NCI-H748 (cell line): Measurements from ENCODE around the gene HOOK1.
"Not testable (repeated sequence)": the region's sequence is repeated elsewhere in the genome, so short reads cannot be mapped to it uniquely, and the experiment has no call there.

Experiments
- DNase-seq: peaks from one replicate; lab custom pipeline; 2025; ENCODE audit not compliant: unreplicated experiment; lab: John Stamatoyannopoulos, UW

Gene HOOK1

DNA sequence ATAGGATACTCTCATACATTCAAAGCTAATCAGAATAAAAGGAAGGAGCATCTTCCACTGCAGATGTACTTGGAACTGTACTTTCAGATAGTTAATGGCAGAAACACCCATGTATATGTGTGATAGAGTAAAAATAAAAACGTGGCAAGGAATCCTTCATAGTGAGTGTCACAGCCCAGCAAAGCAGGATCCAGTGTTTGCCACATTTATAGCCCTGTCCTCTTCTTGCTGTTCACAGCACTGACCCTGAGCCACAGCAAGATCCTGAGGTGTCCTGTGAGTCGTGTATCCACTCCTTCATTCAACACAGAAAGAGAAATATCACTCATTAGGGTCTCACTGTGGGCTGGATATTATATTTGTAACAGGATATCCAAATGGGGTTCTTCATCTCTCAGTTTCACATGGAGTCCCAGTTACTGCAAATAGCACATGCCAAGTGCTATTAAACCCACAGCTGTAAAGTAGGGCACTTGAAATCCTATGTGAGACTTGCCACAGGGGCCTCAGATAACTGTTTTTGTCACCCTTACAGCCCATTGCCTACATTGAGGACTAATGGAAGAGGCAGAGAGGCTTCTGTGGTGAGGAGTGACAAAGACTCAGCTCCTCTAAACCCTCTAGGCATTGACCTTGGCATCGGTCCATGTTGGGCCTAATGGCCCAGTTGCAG is 70.5 kb downstream of the HOOK1 start:
- DNase-seq: no peak

DNA sequence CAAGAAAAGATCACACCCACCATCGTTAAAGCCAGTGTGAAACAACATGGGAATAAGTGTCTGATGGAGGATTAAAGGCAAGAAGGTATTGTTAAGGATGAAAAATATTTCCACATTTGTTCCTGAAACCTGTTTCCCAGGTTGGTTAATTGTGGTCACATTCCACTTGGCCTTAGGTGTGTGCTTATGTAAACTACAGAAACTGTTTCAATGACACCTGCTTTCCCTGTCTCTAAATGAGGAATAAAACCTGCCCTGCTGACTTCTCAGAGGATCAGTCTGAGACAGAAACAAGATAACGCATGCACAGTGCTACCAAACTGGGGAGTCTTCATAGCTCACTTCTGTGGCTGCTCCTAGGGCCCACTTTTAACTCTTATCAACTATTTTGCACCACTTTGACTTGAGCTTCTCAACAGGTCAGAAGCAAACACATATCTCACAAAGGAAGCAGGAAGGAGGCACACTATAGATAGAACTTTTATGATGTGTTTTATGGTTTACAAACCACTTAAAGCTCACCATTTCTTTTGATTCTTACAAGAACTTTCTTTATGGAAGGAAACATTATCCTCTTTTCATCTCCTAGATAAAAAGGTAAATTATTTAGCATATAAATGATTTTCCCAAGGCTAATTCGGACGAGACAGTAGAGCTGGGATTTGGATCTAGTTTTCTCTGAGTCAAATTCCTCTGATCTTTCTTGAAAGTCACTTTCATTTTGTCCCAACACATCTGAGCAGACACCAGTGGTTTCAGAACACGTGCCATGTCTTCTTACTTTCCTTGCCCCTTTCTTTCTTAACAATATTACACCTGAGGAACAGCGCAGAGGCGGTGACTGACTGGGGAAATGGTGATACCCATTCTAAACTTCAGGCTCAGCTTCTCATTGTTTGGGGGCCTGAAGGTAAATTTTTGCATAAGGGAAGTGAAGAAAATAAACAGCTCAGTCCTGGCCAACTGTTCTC is 78.4 kb downstream of the HOOK1 start:
- peak; percentile 65 for DNase-seq

DNA sequence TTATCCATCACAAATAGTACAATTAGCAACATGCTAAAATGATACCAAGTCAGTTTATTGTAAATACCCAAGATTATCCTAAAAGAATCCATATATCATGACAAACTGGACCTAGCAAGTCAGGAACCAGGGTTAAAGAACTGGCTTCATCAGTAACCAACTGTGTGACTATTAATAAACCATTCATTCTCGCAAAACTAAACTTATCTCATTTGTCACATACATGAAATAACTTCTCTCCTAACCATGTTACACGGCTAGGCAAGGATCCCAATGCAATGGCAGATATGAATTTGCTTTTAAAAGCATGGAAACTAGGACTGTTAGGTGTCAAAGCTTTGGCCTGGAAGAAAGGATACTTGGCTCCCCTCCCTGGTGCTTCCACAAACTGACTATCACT is 82.4 kb downstream of the HOOK1 start:
- no peak for DNase-seq

DNA sequence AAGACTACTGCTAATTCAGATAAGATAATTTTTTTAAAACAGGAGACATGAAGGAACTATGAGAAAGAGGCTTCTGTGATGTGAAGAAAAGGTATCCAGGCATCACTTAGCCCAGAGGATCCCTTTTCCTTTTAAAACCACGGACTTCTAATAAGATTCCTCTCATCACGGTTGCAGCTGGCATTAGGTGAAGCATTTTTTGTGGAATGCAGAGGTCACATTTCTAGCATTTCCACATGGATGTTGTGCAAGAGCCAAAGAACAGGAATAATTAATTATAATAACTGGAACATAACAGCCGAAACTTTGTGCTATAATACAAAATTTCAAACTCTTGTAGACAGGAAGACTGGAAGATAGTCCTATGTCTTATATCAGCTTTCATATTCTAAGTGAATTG is 84.2 kb downstream of the HOOK1 start:
- no peak for DNase-seq

DNA sequence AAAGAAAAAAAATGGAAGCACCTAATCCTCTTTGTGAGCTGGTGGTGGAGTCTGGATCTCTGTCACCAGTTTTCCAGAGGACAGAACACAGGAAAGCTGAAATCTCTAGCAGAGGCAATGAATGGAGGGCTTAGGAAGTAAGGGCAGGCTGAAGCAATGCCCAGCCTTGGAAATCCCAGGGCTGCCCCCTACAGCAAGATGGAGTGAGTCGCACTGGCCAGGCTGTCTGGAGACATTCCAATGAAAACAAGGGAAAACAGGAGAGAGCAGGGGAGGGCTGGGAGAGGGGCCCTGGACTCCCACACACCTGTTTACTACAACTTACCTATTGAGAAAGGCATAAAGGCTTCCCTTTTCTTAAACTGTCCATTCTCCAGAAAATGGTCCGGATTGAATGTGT is 85.9 kb downstream of the HOOK1 start:
- no peak for DNase-seq

DNA sequence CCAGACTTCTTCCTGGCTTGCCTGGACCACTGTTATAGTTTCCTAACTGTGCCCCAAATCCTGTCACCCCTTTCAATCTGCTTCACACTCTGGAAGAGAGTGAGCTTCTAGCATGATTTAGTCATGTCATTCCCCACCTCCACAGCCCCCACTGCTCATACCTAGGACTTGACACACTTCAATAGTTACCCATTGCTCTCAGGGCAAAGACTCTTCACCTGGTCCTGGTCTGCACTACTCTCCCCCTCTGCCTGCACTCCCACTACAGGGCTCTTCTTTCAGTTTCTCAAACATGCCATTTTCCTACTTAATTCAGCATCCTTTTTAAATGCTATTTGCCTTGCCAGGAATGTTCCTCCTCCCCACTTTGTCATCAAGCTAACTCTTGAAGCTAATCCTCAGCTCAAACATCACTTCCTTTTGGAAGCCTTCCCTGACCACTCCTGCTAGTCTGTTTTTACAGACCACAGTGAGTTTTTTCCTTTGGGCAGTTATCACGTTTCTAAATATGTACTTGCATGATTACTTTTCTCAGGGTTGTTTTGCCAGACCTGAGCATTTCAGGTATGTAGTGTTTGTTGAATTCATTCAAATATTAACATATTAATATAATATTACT is 87.1 kb downstream of the HOOK1 start:
- no peak for DNase-seq

DNA sequence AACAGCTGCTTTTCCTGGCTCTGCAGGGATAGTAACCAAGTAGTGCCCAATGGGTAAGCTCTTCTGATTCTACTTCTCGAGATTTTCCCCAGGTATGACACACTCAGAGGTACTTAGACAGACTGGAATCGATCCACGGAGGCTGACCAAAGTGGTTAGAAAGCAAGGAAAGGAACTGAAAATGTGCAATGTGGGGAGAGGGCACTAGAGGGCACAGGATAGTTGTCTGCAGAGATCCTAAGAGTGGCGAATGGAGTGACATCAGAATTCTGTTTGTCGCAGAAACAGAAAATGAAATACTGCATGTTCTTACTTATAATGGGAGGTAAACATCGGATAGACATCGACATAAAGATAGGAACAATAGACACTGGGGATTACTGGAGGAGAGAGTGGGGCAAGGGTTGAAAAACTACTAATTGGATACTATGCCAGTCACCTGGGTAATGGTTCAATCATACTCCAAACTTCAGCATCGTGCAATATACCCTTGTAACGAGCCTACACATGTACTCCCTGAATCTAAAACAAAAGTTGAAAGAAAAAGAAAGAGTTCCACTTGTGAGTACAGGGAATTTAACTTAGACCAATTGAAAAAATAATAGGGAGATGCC is 88.5 kb downstream of the HOOK1 start:
- peak; percentile 41 for DNase-seq

DNA sequence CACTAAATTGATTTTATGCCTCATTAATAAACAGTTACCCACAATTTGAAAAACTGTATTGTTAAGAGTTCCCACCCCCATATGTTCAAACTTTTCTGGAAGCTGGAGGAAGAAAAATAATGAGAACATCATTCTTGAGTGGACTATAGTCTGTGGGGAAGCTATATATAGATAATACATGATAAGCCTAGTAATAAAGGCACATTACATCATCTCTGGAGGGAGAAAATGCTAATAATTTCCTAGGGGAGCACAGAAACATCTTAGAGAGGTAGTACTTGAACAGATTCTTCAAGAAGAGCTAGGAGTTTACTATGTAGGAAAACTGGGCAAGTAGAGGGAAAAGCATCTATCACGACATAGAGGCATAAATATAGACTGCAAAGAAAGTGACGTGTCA is 92.2 kb downstream of the HOOK1 start:
- no peak for DNase-seq

DNA sequence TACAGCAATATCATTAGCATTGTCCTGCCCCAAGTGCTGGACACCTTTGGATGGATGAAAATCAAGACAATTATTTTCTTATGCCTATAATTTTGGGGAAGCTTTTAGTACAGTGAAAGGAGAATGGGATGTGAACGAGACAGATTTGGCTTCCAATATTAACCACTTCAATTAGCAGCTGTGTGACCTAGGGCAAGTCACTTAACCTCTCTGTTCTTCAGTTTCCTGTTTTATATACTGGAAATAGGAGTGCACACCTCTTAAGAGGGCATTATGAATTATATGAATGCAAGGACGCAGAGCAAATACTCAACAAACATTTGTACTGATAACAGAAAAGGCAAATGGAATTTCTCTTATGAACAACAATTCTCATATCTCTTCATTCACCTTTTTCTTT is 93.3 kb downstream of the HOOK1 start:
- DNase-seq: no peak

DNA sequence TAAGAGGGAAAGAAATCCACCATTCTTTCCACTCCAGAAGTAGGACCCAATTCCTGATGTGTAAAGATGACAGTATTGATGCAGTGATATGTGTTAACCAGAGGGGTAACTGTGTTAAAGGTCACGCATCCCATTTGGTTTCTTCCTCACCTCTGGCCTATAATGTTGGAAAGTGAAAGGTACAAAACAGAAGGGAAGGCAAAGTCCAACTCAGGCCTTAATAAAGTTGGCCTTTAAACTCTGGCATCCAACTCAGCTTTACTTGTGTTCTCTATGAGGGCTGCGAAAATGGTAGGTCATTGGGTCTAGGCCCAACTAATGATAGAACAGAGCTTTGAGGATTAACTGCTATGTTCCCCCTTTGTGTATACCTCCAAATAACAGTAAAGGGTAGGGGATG is 93.9 kb downstream of the HOOK1 start:
- no peak for DNase-seq

DNA sequence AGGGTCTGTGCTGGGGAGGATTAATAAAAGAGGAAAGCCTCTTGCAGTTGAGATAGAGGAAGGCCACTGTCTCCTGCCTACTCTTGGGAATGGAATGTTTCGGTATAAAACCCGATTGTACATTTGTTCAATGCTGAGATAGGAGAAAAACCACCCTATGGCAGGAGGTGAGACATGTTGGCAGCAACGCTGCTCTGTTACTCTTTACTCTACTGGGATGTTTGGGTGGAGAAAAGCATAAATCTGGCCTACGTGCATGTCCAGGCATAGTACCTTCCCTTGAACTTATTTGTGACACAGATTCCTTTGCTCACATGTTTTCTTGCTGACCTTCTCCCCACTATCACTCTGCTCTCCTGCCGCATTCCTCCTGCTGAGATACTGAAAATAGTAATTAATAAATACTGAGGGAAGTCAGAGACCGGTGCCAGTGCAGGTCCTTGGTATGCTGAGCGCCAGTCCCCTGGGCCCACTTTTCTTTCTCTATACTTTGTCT is 100.1 kb downstream of the HOOK1 start:
- DNase-seq: not testable (repeated sequence)

DNA sequence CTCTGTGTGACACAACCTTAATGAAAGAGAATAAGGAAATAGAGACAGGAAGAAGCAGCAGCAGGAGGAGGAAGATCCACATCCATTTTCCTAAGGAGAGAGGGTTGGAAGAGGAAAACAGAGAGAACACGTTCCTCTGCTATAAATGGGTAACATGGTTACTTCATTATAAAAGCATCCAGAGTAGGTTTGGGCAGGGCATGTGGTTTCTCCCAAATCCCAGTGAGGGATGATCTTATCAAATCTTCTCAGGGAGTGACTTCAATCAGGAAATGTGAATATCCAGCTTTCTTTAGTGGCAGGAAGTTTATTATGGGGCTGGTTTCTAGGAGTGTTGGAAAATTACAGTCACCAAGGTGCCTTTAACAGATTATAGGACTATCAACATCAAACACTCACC is 100.8 kb downstream of the HOOK1 start:
- DNase-seq: no peak

DNA sequence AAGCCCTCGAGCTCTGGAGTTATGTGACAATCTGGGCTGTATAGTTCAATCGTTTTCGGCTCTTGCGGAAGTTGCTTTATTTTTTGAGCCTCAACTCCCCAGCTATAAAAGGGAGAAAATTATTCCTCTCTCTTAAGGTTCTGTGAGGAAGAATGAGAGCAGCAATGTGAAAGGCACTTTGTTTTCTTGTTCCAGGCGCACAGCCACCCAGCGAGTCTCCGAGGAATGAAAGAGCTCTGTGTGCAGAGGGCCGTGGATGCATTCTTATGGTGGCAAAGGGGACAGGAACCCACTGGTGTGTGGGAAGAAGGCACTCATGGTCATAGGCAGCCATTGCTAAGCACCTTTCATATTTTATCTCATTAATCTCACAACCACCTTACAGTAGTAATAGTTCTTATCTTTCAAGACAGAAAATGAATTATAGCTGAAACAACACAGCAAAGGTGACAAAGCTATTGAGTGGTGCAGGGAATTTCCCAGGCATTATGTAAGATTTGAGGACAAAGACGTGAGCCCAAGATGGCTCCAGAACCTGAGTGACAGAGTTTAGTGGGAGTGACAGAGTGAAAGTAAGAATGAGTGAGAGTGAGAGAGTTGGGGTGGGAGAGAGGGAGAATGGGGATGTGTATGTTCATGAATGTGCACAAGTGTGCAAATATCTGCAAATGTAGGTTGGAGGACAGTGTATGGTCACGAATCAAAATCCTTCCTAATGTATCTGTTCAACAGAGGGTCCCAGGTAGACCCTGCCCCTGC is 102.5 kb downstream of the HOOK1 start:
- DNase-seq: no peak

DNA sequence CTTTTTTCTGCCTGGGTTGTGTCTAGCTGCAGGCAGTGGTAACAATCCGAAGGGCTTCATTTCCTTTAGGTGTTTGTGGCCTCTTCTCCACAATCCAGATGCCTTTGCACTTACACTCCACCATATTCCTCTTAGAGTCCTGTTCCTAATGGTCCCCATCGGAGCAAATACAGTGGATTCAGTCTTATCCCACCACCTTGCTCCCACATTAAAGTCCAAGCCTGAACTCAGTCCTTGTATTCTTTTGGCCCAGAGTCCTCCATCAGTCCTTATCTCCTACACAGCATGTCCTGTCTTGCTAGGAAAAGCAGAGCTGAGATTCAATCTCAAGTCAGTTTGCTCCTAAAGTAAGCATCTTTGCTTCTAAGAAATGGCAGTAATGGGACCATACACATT is 103.0 kb downstream of the HOOK1 start:
- DNase-seq: no peak

DNA sequence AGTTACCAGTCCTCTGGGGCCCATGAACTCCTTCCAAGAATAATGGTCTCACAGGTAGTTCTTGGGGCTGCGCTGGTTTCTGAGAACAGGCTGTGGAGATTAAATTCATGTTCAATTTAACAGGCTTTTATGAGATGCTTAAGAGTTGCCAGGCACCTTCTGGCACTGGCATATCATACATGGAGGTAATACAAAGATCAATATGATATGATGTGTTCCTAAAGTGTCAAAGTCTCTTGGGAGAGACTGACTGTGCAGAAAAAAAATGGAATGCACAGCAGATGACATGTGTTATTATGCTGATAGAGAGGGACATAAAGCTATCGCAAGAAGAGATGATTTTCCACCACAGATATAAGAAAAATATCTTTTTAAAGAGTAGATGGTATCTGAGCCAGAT is 105.0 kb downstream of the HOOK1 start:
- no peak for DNase-seq

DNA sequence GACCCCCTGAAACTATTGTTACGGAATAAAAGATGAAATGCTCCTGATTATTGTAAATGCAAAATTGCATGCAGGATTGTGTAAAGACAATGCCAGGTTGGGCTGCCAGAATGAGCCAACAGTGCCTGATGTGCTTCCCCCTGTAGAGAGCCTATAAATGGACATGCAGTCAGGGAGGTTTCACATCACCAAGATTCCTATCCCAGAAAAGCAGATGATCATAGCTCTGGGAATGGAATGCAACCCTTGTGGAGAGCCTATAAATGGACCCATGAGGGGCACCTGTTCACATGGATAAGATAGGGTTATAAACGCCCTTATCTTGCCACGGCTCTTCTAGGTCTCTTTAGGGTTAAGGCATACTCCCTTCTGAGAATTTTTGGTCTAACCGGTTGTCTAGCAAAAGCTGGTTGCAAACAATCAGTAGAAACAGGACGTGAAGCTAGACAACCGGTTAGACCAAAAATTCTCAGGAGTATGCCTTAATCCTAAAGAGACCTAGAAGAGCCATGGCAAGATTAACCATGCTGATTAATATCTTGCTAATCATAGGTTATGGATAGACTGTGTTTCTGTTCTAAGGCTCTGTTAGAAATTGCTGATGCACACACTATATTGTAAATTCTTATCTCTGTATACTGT is 106.6 kb downstream of the HOOK1 start:
- DNase-seq: not testable (repeated sequence)

DNA sequence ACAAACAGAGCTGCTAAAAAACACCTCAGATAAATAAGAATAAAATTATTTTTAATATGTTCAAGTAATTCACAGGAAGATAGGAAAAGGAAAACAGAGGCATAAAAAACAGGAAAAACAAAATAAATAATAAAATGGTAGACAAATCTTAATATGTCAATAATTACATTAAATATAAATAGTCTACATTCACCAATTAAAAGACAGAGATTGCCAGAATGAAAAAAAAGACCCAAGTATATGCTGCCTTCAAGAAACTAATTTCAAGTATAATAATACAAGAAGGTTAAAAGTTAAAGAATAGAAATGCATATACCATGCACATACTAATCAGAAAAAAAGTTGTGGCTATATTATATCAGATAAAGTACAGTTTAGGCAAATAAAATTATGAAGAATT is 109.9 kb downstream of the HOOK1 start:
- DNase-seq: no peak
